Activated CD4-positive, alpha-beta T cell treated with anti-CD3 and anti-CD28 coated beads, Interleukin-2, amount 50 U/mL, for 16 hours (primary cell): Measurements from ENCODE around the gene TRIM49D2.
"Not testable (repeated sequence)": the region's sequence is repeated elsewhere in the genome, so short reads cannot be mapped to it uniquely, and the experiment has no call there.

Source experiments
- DNase-seq: peaks from one replicate; pipeline ENCODE4 v3.0.0-alpha.2; 2020

The TRIM49D2 gene

GRCh38 chr11:89923764-89924163 lies at the start of gene TRIM49D2:
Gene TRIM49D2 (plus strand): TSS chr11:89924064. CDS start chr11:89926762, 2,698 bp downstream.
- not testable (repeated sequence) for DNase-seq

GRCh38 chr11:89877511-89877910 lies 46.4 kb upstream of the TRIM49D2 start:
- not testable (repeated sequence) for DNase-seq

- DNase-seq: not testable (repeated sequence)
These were observed 30.6 kb upstream of the TRIM49D2 start for GRCh38 chr11:89893245-89893644.

GRCh38 chr11:89900809-89901208 lies 23.1 kb upstream of the TRIM49D2 start:
- DNase-seq: not testable (repeated sequence)

GRCh38 chr11:89922195-89922660 lies 1.6 kb upstream of the TRIM49D2 start, which contains the start of gene TRIM49D1:
Gene TRIM49D1 (minus strand): TSS chr11:89922245. CDS start chr11:89917710, 4,535 bp downstream.
- no peak for DNase-seq

- DNase-seq: not testable (repeated sequence)
These were observed 37.0 kb downstream of the TRIM49D2 start for GRCh38 chr11:89960833-89961232.

- not testable (repeated sequence) for DNase-seq
These were observed 41.9 kb downstream of the TRIM49D2 start, which contains the start of gene TRIM64 for GRCh38 chr11:89965737-89966136. Gene TRIM64 (plus strand): TSS chr11:89966037. CDS start chr11:89968504, 2,467 bp downstream.
